ENCODE data around the gene ACAA1.

DNA sequence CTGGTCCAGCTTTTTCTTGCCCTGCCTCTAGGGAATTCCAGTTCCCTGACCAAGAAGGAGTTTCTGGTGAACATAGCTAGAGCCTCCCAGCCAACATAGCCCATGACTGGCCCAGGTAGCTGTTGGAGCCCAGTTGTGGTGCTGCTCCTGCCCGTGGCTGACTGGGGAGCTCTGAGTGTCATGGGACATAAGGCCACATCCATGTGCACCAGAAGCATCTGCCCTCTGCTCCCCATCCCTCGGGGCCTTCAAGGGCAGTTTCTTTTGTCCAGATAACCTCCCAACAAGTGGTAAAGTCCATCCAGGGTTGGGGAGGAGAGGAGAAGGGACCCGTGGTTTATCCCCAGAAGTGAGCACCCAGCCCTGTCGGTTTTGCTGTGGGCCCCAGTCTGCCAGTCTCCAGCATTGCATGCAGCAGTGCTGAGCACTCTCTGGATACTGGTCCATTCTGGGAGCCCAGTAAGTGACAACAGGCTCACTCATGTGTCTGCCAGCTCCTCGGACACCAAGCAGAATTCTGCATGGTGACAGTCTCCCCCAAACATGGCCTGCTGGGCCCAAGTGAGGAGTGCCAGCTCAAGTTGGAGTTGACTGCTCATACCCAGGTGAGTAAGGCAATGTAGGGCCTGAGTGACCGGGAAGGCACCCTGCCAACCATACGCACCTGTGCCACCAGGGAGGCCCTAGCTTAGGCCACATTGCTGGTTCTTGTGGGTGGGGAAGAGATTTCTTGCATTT, 28.8 kb downstream of the ACAA1 start:
- TF ChIP-seq, protein P1, sequence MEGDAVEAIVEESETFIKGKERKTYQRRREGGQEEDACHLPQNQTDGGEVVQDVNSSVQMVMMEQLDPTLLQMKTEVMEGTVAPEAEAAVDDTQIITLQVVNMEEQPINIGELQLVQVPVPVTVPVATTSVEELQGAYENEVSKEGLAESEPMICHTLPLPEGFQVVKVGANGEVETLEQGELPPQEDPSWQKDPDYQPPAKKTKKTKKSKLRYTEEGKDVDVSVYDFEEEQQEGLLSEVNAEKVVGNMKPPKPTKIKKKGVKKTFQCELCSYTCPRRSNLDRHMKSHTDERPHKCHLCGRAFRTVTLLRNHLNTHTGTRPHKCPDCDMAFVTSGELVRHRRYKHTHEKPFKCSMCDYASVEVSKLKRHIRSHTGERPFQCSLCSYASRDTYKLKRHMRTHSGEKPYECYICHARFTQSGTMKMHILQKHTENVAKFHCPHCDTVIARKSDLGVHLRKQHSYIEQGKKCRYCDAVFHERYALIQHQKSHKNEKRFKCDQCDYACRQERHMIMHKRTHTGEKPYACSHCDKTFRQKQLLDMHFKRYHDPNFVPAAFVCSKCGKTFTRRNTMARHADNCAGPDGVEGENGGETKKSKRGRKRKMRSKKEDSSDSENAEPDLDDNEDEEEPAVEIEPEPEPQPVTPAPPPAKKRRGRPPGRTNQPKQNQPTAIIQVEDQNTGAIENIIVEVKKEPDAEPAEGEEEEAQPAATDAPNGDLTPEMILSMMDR (IDR thresholded peaks at IDR 0.05 in 8 of 11, conservative IDR thresholded peaks at IDR 0.05 in 3 of 11), result no peak
- no peak for TF ChIP-seq POLR2AphosphoS5 (IDR thresholded peaks at IDR 0.05)
- no peak for TF ChIP-seq POLR2A (IDR thresholded peaks at IDR 0.05)
